NCI-H1436 (cell line): ENCODE data around the gene APC2.
"Not testable (repeated sequence)": the region's sequence is repeated elsewhere in the genome, so short reads cannot be mapped to it uniquely, and the experiment has no call there.

Experiments used
- DNase-seq: peaks from one replicate; lab custom pipeline; 2025; lab: John Stamatoyannopoulos, UW

APC2 gene

GRCh38 chr19:1412995-1413800, 36.7 kb upstream of the APC2 start:
- no peak for DNase-seq

DNA sequence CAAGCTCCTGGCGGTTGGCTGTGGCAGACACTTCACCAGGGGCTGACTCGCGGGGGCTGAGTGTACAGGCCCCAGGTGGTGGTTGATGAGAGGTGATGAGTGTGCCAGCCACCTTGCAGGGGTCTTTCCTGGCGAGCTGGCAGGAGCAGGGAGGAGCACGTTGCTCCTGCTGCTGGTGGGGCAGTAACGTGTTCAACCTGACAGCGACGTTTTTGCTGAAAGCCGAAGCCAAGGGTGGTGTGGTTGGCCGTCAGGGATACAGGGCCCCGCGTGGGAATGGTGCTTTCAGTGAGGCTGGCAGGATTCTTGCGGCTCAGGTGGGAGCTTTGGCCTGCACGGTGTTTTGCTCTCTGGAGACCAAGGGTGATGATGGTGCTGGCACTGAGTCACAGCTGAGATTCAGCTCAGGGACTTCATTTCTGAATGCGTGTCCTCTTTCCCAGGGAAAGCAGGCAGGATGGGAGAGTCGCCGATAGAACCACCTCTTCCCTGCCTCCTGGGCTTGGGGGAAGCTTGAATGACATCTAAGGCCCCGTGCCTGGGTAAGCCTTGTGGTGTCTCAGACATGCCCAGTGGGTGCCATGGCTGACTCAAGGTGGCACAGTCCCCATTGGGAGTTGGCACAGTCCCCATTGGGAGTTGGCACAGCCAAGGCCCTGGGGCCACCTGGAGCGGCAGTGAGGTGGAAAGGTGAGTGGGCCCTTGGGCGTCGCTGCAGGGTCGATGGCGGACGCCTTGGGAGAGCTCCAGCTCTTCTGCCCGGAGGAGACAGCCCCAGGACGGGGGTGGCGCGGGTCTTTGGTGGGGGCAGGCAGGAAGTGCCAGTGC, 33.7 kb upstream of the APC2 start:
- DNase-seq = no peak

- DNase-seq = no peak
Measured at GRCh38 chr19:1417145-1417544, 32.8 kb upstream of the APC2 start.

- no peak for DNase-seq
Measured at GRCh38 chr19:1417681-1418495, 32.0 kb upstream of the APC2 start.

DNA sequence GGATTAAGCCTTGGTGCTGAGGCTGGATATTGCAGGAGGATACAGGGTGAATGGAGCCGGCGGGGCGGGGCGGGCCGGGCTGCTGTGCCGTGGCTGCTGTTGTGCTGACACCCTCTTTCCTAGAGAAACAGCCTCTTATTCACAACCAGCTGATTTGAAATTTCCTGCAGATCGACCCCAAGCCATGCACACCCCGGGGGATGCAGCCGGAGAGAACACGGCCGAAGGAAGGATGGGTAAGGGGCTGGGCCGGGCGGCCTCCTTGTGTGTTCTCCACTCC, 31.5 kb upstream of the APC2 start:
- DNase-seq = no peak

- DNase-seq = no peak
Measured at GRCh38 chr19:1418951-1419738, 30.8 kb upstream of the APC2 start.

- not testable (repeated sequence) for DNase-seq
Measured at GRCh38 chr19:1420085-1420484, 29.8 kb upstream of the APC2 start.

DNA sequence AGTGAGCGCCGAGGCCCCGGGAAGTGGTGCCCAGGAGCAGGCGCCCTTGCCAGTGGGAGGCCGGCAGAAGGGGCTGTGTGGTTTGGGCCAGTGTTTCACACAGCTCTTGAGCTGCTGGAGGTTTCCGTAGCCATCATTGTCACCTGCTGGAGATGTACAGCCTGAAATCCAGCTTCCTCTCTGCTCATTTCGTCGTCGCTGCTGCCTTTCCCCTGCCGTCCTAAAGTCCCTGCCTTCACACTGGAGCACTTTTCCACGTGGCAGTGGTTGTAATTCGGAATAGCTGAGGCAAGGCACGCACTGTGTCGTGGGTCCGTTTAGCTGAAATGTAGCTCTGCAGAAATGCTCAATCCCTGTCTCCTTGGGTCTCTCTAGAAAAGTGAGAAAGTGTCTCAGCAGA, 29.3 kb upstream of the APC2 start:
- DNase-seq = no peak

DNA sequence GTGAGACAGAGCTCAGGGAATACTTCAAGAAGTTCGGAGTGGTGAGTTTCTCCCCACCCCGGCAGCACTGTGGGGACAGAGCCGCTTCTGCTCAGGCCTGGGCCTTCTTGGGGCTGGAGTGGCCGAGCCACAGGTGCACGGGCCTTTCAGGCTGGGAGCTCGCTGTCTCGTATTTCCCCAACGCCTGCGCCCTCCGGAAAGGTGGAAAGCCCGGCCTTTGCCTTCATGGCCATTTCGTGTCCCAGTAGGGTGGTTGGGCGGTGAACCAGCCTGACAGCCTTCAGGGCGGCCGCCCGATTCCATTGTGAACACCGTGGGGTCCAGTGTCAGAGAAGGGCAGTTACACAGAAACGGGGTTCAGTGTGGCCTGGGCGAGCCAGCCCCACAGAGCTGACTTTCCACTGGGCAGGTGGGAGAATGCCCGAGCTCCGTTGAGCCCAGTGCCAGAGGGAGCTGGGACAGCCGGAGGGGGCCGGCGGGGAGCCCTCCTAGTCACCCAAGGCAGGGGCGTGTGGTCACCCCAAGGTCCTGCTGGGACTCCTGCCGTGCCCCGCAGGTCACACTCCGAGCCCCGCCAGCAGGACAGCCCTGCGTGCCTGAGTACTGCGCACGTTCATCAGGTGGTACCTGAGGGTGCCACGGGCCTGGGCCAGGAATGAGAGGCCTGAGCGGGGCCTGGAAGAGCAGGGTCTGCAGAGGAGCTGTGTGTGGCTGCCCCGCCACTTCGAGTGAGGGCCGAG, 28.5 kb upstream of the APC2 start:
- DNase-seq = no peak

DNA sequence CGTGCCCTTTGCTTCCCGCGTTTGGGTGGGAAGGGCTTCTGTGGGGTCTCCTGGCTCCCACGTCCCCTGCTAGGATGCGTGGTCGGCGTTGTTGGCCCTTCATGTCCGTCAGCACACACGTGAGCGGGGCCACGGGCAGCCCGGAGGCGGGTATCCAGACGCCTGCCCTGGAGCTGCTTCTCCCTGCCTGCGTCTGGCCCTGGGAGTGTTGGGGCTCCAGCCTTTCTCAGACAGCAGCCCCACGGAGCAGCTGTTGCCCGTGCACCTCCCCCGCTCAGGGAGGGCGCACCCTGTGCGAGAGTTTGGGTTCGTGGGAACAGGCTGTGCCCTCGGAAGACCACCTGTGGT, 28.0 kb upstream of the APC2 start:
- DNase-seq = no peak

DNA sequence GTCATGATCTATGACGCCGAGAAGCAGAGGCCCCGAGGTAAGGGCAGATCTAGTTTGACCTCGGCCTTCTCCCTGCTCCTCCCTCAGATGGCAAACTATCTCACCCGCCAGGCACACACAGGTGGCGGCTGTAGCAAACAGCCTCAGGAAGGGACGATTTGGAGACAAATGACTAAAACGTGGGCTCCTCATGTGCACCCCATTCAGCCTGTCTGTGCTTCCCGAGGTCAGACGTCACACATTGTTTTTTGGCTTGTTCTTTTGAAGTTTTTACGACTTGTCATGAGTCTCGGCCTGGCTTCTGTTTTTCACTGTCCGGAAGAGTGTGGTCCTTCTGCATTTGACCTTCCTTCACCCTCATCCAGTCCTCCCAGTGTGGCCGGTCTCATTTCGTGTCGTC, 27.6 kb upstream of the APC2 start:
- DNase-seq = no peak

- no peak for DNase-seq
Measured at GRCh38 chr19:1422943-1423342, 27.0 kb upstream of the APC2 start.

GRCh38 chr19:1423436-1424191, 26.3 kb upstream of the APC2 start:
- DNase-seq = no peak

DNA sequence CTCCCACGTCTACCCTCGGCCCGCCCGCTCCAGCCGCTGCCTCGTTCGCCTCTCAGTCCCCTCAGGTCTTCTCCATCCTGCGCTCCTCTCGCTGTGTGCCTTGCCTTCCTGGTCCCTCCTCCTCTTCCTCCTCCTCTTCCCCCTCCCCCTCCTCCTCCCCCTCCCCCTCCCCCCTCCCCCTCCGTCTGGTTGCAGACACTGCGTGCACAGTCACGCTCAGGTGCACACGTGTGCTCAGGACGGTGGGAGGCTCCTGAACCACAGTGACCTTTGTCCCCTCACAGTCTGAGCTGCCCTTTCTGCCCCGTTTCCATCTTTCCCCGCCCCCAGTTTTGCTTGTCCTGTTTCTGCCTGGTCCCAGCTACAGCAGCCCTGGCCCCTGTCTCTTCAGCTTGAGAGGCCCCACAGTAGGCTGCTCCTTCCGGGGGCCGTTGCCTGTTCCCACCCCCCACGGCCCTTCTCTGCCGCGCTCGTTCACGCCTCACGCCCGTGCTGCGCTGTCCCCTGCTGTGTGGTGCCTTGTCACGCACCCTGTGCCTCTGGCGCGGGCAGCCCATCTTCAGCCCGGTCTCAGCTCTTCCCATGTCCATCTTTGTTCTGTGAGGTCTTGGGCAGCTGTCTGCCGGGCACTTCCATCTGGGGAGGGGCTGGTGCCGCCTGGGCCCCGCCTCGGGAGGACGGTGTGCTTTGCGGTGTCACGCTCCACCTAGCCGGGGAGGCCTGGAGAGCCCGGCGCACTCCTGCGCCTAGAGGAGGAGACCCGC, 25.5 kb upstream of the APC2 start:
- no peak for DNase-seq

DNA sequence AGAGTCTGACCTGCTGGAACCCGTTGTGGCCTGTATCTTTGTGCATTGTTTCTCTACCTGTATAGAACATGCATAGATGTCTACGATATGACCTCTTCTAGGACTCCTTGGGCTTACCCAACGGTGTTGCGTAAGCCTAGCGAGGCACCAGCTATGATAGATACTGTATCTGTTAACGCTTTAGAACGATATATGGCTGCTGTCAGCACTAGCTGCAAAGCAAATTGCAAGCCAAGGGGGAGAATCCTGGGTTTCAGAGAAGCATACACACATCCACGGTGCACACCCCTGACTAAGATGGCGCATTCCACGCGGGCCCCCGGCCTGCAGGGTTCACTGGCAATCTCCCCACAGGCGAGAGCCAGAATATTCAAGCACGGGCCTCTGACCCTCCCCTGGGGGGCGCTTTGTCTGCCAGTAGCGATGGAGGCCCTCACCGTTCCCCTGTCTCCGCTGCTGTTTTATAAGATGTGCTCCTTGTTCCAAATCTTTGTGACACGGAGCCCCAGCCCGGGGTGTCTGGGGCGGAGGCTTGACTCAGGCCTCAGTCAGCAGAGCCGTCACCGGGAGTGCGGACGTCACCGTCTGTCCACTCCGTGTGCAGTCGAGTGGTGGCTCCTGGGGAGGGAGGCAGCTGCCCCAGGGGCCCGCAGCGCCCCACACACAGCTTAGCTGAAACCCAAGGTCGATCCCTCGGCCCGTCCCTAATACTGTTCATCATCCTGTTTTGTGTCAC, 24.7 kb upstream of the APC2 start:
- DNase-seq = no peak

DNA sequence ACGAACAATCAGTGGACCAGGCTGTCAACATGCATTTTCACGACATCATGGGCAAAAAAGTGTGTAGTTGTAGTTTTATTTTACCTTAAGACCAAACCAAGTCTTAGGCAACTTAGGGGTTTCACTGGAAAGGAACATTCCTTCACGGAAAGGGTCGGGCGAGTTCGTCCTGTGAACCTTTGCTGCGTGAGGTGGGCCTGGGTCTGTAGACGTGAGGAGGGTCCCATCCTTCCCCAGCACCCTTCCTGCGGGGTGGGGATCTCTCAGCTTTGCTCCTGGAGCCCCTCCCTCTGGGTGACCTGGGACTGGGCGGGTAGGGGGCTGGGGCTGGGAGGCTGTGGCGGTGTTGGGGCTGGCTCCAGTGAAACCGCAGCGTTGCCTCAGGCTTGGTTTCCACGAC, 24.0 kb upstream of the APC2 start:
- DNase-seq = no peak

DNA sequence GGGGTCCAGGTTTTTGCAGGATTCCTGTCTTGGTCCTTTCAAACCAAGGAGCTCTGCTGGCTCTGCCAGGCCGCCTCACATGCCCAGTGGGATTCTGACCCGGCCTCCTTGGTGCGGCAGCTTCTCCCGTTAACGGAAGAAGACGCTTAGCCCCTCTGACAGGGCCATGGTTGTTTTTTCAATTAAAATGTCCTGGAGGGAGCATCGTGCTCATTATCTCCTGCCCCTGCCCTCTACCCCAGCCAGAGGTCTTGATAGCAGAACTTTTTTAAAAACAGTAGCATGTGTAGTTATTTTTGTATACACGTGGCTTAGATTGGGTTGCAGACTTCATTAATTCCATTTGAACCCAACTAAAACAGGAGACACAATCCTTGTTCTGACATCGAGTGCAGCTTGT, 23.2 kb upstream of the APC2 start:
- DNase-seq = no peak

GRCh38 chr19:1427221-1427920, 22.6 kb upstream of the APC2 start:
- no peak for DNase-seq
